Measurements from ENCODE around the gene GPHA2.

GPHA2 gene

GRCh38 chr11:64888729-64889511, 46.8 kb downstream of the GPHA2 start:
- no peak for DNase-seq

- no peak for DNase-seq
These were observed 47.3 kb downstream of the GPHA2 start for GRCh38 chr11:64888406-64888728.

- DNase-seq, result peak; percentile 21
These were observed 47.8 kb downstream of the GPHA2 start for GRCh38 chr11:64887757-64888405.

GRCh38 chr11:64887234-64887756, 48.4 kb downstream of the GPHA2 start:
- DNase-seq, result no peak

- DNase-seq, result no peak
These were observed 50.1 kb downstream of the GPHA2 start for GRCh38 chr11:64885367-64886286.
